Lower lobe of right lung (tissue), 2 donors: ENCODE data around the gene DYNLT1. TPM values are rescaled to one million over a fixed set of nuclear protein-coding genes. Genes with fewer than 3 reads are reported as not detected.

ENCODE experiments used
- ATAC-seq, 2 donors: fragments of 200-7000 bp; cut with Tn5 transposase; one replicate each; pipeline ENCODE4 v1.9.1; 2020 to 2022; ENCODE audit warnings: mild to moderate bottlenecking in 2 of 2, moderate library complexity in 2 of 2
- DNase-seq: peaks from one replicate; pipeline ENCODE4 v3.0.0-alpha.2; 2020
- H3K27ac ChIP-seq: fragments of 200-600 bp; one replicate; pipeline ENCODE4 v1.8.0; 2022
- H3K27me3 ChIP-seq: fragments of 200-600 bp; one replicate; pipeline ENCODE4 v1.8.0; 2022; ENCODE audit warnings: low read depth
- H3K36me3 ChIP-seq: fragments of 200-600 bp; one replicate; pipeline ENCODE4 v1.8.0; 2022; ENCODE audit warnings: mild to moderate bottlenecking
- H3K4me1 ChIP-seq: fragments of 200-600 bp; one replicate; pipeline ENCODE4 v1.8.0; 2022
- H3K4me3 ChIP-seq: fragments of 200-600 bp; one replicate; pipeline ENCODE4 v1.8.0; 2022; ENCODE audit warnings: mild to moderate bottlenecking
- H3K9me3 ChIP-seq: fragments of 200-600 bp; one replicate; pipeline ENCODE4 v1.8.0; 2022
- CTCF ChIP-seq: fragments of 200-600 bp; IDR thresholded peaks from one replicate; pipeline ENCODE4 v1.8.0; 2022; ENCODE audit warnings: antibody characterized with exemption, mild to moderate bottlenecking
- intact Hi-C: fragments of 100-400 bp; cut with DNase I; formaldehyde crosslinking; loops from one replicate; pipeline ENCODE4 v1.11.0; 2022
- total RNA-seq: library from RNA; stranded (reverse); fragmentation: NEBNext Ultra II Directional; extraction: Animal tissue kit (Norgen Biotek cat#: 25700); gene quantifications from one replicate; pipeline ENCODE4 v1.2.1, GENCODE V29; 2021
- donor health status: DM: no; HTN: yes; CAD: no; lungs with severe emphysema.

DYNLT1 gene
- total RNA-seq, 1 donor from 2014 or later, result 101 TPM

GRCh38 chr6:158647501-158647900 is 3.0 kb upstream of the DYNLT1 start:
- no peaks in the 10 kb centered on the region for H3K36me3 ChIP-seq
- no peak overlapping the region for H3K27ac ChIP-seq
- H3K4me3 ChIP-seq, result no peak overlapping the region
- intact Hi-C loops, result no loop called here
- peaks cover 31% of the 10 kb centered on the region for H3K4me1 ChIP-seq
- no peaks in the 10 kb centered on the region for H3K9me3 ChIP-seq
- no peak for TF ChIP-seq CTCF
- no peaks in the 10 kb centered on the region for H3K27me3 ChIP-seq
- DNase-seq (no peak), ATAC-seq (no peak)

GRCh38 chr6:158646023-158646910 is 1.7 kb upstream of the DYNLT1 start:
- no peaks in the 10 kb centered on the region for H3K36me3 ChIP-seq
- intact Hi-C loops, result no loop called here
- H3K4me3 ChIP-seq, result no peak overlapping the region
- no peak for DNase-seq
- peaks cover 43% of the 10 kb centered on the region for H3K4me1 ChIP-seq
- no peaks in the 10 kb centered on the region for H3K27me3 ChIP-seq
- ATAC-seq, result no peak
- H3K9me3 ChIP-seq, result no peaks in the 10 kb centered on the region
- no peak for TF ChIP-seq CTCF
- peak overlapping the region; percentile 99 for H3K27ac ChIP-seq

- peak overlapping the region; percentile 99 for H3K27ac ChIP-seq
- no peak for TF ChIP-seq CTCF
- DNase-seq (no peak), ATAC-seq (no peak)
- H3K4me3 ChIP-seq, result peak overlapping the region; percentile 97
- no peaks in the 10 kb centered on the region for H3K36me3 ChIP-seq
- no peaks in the 10 kb centered on the region for H3K9me3 ChIP-seq
- H3K4me1 ChIP-seq, result peaks cover 52% of the 10 kb centered on the region
- no peaks in the 10 kb centered on the region for H3K27me3 ChIP-seq
- intact Hi-C loops, result no loop called here
Observed at GRCh38 chr6:158645064-158646022, 800 bp upstream of the DYNLT1 start.

- peaks cover 48% of the 10 kb centered on the region for H3K4me1 ChIP-seq
- peak overlapping the region; percentile 99 for H3K27ac ChIP-seq
- no peaks in the 10 kb centered on the region for H3K36me3 ChIP-seq
- H3K4me3 ChIP-seq, result peak overlapping the region; percentile 97
- intact Hi-C loops, result no loop called here
- no peaks in the 10 kb centered on the region for H3K27me3 ChIP-seq
- DNase-seq, result no peak
- ATAC-seq, result peak in 1 of 2 donors; percentile 0
- no peak for TF ChIP-seq CTCF
- no peaks in the 10 kb centered on the region for H3K9me3 ChIP-seq
Observed at GRCh38 chr6:158643836-158644230, 710 bp downstream of the DYNLT1 start.

GRCh38 chr6:158642097-158642601 is 2.4 kb downstream of the DYNLT1 start:
- no peak for TF ChIP-seq CTCF
- H3K4me1 ChIP-seq, result peaks cover 43% of the 10 kb centered on the region
- intact Hi-C loops, result no loop called here
- no peaks in the 10 kb centered on the region for H3K9me3 ChIP-seq
- ATAC-seq (peak in 1 of 2 donors; percentile 23), DNase-seq (no peak)
- peak overlapping the region; percentile 99 for H3K27ac ChIP-seq
- H3K4me3 ChIP-seq, result peak overlapping the region; percentile 97
- H3K27me3 ChIP-seq, result no peaks in the 10 kb centered on the region
- H3K36me3 ChIP-seq, result peaks cover 4% of the 10 kb centered on the region
